Thyroid gland (tissue), 4 donors: Measurements from ENCODE around the gene FAT2.

Experiments
- POLR2A ChIP-seq, 2 donors: fragments of 450-650 bp; IDR thresholded peaks; one replicate each; pipeline ENCODE4 v1.6.1; 2017; ENCODE audit warnings: antibody characterized with exemption in 2 of 2, mild to moderate bottlenecking in 2 of 2, moderate library complexity in 1 of 2
- TF ChIP-seq, protein P1 (sequence below), 6 experiments: fragments of 200-600 bp in 3 of 6; fragments of 450-650 bp in 3 of 6; sonication (generic) in 3 of 6; IDR thresholded peaks; one replicate each; pipeline ENCODE4 v1.5.1; 2016 to 2019; ENCODE audit warnings: antibody characterized with exemption in 6 of 6, mild to moderate bottlenecking in 2 of 6, inconsistent platforms in 1 of 6, moderate library complexity in 1 of 6

- TF ChIP-seq, protein P1, sequence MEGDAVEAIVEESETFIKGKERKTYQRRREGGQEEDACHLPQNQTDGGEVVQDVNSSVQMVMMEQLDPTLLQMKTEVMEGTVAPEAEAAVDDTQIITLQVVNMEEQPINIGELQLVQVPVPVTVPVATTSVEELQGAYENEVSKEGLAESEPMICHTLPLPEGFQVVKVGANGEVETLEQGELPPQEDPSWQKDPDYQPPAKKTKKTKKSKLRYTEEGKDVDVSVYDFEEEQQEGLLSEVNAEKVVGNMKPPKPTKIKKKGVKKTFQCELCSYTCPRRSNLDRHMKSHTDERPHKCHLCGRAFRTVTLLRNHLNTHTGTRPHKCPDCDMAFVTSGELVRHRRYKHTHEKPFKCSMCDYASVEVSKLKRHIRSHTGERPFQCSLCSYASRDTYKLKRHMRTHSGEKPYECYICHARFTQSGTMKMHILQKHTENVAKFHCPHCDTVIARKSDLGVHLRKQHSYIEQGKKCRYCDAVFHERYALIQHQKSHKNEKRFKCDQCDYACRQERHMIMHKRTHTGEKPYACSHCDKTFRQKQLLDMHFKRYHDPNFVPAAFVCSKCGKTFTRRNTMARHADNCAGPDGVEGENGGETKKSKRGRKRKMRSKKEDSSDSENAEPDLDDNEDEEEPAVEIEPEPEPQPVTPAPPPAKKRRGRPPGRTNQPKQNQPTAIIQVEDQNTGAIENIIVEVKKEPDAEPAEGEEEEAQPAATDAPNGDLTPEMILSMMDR (IDR thresholded peaks at IDR 0.05) = no peak
- no peak for TF ChIP-seq POLR2A (IDR thresholded peaks at IDR 0.05)
Observed at GRCh38 chr5:151597749-151598148, 6.6 kb upstream of the FAT2 start.
